MG63 (cell line): ENCODE measurements around the gene NDUFA12. TPM values are rescaled to one million over a fixed set of nuclear protein-coding genes. Genes with fewer than 3 reads are reported as not detected.

Experiments used
- DNase-seq: peaks from one replicate; pipeline ENCODE4 v3.0.0-alpha.2; 2020
- H3K27me3 ChIP-seq: fragments of 250-450 bp; sonication (Bioruptor Pico); 2 replicates; pipeline ENCODE4 v1.5.1; 2020; ENCODE audit warnings: mild to moderate bottlenecking, moderate library complexity
- H3K36me3 ChIP-seq: fragments of 250-450 bp; sonication (Bioruptor Pico); 2 replicates; pipeline ENCODE4 v1.5.1; 2020; ENCODE audit warnings: mild to moderate bottlenecking, moderate library complexity
- H3K4me3 ChIP-seq: fragments of 250-450 bp; sonication (Bioruptor Pico); 2 replicates; pipeline ENCODE4 v1.5.1; 2020; ENCODE audit warnings: mild to moderate bottlenecking, moderate library complexity
- H3K9me3 ChIP-seq: fragments of 250-450 bp; sonication (Bioruptor Pico); 2 replicates; pipeline ENCODE4 v1.5.1; 2020; ENCODE audit warnings: mild to moderate bottlenecking, moderate library complexity
- total RNA-seq: library from RNA; depleted of rRNA; stranded (reverse); fragments of >200 nt; shearing (Covaris generic); gene quantifications from 2 replicates; pipeline ENCODE4 v1.2.3, GENCODE V29; 2014; ENCODE audit warnings: low replicate concordance

The NDUFA12 gene
- total RNA-seq, 1 experiment from 2014 or later: 167 TPM

DNA sequence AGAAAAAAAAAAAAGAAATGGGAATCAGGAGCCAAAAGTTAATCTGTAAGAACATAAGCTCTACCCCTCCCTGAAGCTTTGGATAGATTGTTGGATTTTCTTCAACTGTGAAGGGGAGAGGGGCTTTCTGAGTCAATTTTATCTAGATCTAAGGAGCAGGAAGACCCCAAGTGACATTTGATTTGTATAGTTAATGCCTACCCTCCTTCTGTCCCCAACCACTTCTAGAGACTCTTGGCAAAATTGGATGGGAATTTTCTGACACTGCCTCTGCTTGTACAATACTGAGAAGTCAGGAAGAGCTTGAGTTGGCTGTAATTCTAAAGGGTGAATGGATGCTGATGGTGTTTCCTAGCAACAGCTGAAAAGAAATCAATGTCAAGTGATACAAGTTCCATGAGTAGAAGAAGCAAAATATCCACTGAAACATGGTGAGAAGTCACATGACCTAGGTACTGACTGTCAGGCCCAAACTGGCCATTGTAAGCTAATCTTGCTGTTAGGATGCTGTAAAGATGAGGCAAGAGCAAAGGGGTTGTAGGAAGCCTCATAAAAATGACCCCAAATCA, 42.2 kb downstream of the NDUFA12 start:
- H3K27me3 ChIP-seq: no peaks in the 10 kb centered on the region
- no peak overlapping the region for H3K4me3 ChIP-seq
- DNase-seq: no peak
- H3K36me3 ChIP-seq: no peaks in the 10 kb centered on the region
- H3K9me3 ChIP-seq: no peaks in the 10 kb centered on the region

DNA sequence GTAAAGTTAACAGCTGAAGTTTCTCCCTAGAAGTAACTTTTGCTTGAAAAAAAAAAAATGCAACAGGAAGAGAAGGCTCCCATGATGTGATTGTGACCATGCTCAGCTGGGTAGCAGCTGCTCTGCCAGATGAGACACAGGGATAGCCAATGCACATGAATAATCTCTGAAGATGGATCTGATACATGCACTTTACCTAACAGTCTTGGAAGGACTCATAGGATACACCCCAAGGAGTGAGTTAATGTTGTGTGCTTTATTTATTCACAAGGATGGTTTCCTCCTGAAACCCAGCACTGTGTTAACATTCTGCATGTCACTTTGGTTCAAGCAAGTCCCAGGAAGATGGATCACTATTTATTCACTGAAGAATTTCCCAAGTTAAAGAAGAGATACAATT, 46.5 kb downstream of the NDUFA12 start:
- no peak for DNase-seq
- Histone ChIP-seq H3K36me3 (no peaks in the 10 kb centered on the region), H3K9me3 (no peaks in the 10 kb centered on the region), H3K4me3 (no peak overlapping the region), H3K27me3 (no peaks in the 10 kb centered on the region)

DNA sequence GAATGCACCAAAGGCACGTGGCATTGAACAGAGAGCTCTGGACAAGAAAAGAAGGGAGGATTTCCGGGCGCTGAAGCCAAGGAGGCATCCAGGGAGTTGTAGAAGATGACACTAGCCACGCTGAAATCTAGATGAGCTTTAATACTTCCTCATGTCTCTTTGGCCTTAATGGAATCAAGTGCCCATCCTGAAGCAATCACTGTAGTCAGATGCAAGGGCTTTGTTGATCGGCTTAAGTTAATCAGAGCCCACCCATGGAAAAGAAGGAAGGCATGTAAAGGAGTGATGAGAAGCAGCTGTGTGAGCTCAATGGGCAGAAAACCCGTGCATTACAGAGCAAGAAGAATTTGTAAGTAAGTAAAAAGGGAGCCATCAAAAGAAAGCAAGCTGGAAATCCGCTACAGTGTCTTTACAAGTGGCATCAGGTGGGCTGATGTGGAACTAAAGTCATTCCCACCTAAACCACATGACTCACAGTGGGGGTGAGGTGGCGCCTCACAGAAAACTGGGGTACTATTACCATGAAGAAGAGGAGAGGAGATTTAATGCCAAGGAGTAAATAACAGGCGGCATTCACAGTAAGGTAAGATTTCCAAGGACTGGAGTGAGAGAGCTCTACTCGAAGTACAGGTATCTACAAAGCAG, 48.4 kb downstream of the NDUFA12 start:
- Histone ChIP-seq H3K36me3 (no peaks in the 10 kb centered on the region), H3K27me3 (no peaks in the 10 kb centered on the region), H3K9me3 (no peaks in the 10 kb centered on the region), H3K4me3 (no peak overlapping the region)
- no peak for DNase-seq

DNA sequence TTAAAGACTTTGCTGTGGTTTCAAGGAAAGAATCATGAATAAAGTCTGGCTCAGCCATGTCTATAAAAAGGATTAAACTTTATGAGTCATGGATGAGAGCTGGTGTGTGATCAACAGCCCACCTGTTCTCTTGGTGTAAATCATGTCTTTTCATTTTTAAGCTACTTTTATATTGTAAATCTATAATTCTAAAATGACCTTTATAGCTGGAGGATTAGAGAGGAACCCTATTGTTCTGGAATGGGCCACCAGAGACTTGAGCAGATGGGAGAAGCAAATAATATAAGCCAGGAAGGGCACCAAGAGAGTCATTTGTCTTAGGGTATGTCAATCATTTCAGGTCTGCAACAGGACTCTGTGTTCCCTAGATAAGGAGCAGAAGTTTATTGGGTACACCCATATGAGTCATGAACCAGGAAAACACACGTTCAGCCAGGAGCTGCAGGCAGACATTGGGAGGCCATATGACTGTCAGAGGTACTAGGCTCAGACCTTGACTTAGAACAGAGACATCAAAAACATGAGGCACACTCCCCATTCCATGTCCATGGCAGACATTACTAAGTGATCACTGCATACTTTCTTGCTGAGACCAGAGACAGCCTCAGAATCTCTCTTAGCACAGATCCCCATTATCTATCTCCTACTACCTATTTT, 49.3 kb downstream of the NDUFA12 start:
- Histone ChIP-seq H3K4me3 (no peak overlapping the region), H3K27me3 (no peaks in the 10 kb centered on the region), H3K36me3 (no peaks in the 10 kb centered on the region), H3K9me3 (no peaks in the 10 kb centered on the region)
- peak; percentile 7 for DNase-seq

DNA sequence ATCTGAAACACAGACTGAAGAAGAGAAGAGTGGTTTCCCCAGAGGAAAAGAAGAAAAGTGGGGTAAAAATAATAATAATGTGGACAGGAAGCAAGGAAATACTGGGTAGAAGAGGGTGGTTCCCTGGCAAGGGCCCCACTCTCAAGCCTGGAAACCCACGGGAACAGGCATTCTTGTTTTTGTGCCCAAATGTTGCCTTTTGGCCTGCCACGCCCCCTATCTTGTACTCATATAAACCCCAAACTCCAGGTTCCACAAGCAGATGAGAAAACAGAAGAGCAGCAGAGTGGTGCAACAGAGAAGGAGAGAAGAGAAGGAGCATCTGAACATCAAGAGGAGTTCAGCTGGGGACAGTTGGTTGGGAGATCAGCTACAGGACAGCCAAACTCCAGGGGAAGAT, 51.2 kb downstream of the NDUFA12 start:
- H3K4me3 ChIP-seq: no peak overlapping the region
- DNase-seq: no peak
- no peaks in the 10 kb centered on the region for H3K27me3 ChIP-seq
- no peaks in the 10 kb centered on the region for H3K9me3 ChIP-seq
- no peaks in the 10 kb centered on the region for H3K36me3 ChIP-seq

DNA sequence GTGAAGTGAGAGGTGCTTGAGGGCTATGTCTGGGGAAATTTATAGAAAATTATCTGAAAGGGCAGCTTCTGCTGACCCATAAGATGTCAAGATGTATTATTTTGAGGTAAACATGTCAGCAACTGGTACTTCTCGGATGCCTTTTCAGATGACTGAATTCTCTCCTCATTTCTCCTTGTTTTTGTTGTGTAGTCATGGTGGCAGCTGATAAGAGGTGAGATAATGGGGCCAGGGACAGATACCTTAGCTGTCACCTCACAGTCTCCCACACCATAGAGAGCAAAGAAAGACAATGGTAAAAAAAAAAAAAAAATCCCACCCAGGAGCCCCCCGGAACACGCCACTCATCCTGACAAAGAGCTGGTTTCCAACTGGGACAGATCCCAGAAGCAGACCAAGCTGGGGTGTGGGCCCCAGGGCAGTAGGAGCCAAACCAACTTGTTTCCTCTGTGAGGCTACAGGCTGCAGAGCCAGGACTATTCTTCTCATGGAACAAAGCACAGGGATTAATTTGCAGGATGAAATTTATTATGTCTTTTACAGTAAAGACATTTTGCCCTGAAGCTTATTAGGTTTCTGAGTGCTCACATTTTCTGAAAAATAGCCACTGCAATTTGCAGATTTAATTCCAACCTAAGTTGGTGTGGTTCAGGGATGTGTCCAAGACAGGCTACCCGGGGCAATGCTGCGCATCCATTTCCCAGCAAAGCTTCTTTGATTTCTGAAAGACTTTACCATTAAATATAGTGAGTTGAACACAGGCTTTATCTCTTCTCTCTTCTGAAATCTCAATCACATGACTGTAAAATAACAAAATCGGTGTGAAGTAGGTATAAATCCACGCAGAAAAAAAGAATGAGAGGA, 52.2 kb downstream of the NDUFA12 start:
- H3K36me3 ChIP-seq: no peaks in the 10 kb centered on the region
- H3K9me3 ChIP-seq: no peaks in the 10 kb centered on the region
- H3K4me3 ChIP-seq: no peak overlapping the region
- no peaks in the 10 kb centered on the region for H3K27me3 ChIP-seq
- no peak for DNase-seq

DNA sequence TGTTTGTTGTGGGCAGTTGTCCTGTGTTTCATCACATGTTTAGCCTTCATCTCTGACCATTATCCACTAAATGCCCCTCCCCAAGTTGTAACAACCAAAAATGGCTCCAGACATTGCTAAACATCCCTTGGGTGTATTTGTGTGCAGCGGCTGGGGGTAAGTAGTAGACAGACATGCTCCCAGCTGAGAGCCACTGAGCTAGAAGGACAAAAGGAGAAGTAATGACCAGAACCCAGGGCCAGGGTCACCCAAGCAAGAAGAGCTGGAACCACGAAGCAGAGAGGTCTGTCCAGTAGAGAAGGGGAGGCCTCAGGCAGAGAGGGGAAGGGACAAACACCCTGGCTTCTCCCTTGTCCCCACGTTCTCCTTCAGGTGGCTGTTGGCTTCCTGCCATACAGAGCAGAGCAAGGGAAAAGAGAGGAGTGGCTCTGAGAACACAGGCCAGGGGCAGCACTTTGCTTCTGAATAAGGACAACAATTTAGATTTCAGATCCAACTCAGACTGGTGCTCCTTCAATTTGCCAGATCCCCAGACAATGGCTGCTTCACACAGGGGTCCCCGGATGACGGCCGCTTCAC, 55.2 kb downstream of the NDUFA12 start:
- no peak for DNase-seq
- Histone ChIP-seq H3K4me3 (no peak overlapping the region), H3K36me3 (no peaks in the 10 kb centered on the region), H3K27me3 (no peaks in the 10 kb centered on the region), H3K9me3 (no peaks in the 10 kb centered on the region)

DNA sequence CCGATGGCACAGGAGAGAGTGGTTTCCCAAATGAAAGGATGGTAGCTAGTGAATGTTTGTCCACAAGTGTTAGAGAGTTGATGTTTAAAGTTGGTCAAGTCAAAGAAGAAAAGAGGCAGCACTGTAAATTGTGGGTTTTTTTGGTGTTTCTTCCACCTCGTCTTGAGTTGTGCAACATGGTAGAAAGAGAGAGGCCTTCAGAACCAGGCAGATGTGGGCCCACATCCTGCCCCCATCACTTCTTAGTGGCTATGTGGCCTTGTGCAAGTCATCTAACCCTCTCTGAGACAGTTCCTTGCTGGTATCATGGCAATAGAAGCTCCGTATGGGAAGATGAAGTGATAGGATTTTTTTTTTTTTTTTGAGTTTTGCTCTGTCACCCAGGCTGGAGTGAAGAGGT, 60.8 kb downstream of the NDUFA12 start:
- no peak for DNase-seq
- H3K4me3 ChIP-seq: no peak overlapping the region
- H3K36me3 ChIP-seq: no peaks in the 10 kb centered on the region
- H3K9me3 ChIP-seq: no peaks in the 10 kb centered on the region
- no peaks in the 10 kb centered on the region for H3K27me3 ChIP-seq

DNA sequence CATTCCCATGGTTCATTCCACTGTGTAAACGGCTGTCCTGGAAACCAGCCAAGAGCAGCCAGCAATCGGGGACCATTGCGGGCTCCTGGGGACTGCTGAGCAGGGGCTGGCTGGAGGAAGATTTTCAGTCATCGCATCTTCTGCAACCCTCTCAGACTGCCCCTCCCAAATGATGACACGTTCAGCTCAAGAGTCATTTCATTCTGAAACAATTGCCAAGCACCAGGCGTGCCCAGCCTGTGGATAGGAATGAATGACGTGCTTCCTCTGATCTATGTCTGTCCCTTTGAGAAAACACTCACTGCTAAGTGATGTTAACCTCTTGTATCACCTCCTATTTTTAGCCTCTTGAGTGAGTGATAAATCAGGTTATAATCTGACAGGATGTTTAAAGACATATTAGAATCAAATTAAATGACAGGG, 62.0 kb downstream of the NDUFA12 start:
- no peaks in the 10 kb centered on the region for H3K9me3 ChIP-seq
- DNase-seq: peak; percentile 84
- no peak overlapping the region for H3K4me3 ChIP-seq
- no peaks in the 10 kb centered on the region for H3K27me3 ChIP-seq
- H3K36me3 ChIP-seq: no peaks in the 10 kb centered on the region

DNA sequence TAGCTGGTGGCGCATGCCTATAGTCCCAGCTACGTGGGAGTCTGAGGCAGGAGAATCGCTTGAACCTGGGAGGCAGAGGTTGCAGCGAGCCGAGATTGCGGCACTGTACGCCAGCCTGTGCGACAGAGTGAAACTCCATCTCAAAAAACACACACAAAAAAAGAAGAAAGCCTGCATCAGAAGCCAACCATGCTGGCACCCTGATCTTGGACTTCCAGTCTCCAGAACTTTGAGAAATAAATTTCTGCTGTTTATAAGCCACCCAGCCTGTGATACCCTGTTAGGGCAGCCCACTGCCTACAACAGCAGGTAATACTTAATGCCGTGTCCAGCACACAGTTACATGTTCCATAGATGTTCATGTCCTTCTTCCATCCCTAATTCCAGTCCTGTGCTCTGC, 62.7 kb downstream of the NDUFA12 start:
- no peaks in the 10 kb centered on the region for H3K9me3 ChIP-seq
- no peak for DNase-seq
- no peaks in the 10 kb centered on the region for H3K27me3 ChIP-seq
- no peak overlapping the region for H3K4me3 ChIP-seq
- no peaks in the 10 kb centered on the region for H3K36me3 ChIP-seq

DNA sequence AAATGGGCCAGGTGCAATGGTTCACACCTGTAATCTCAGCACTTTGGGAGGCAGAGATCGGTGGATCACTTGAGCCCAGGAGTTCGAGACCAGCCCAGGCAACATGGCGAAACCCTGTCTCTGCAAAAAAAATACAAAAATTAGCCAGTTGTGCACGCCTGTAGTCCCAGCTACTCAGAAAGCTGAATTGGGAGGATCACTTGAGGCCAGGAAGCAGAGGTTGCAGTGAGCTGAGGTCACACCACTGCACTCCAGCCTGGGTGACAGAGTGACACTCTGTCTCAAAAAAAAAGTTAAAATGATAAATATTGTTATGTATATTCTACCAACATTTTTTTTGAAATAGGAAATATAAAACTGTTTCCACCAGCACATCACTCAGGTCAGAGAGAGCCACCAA, 64.9 kb downstream of the NDUFA12 start:
- Histone ChIP-seq H3K36me3 (no peaks in the 10 kb centered on the region), H3K4me3 (no peak overlapping the region), H3K27me3 (no peaks in the 10 kb centered on the region), H3K9me3 (no peaks in the 10 kb centered on the region)
- DNase-seq: no peak

DNA sequence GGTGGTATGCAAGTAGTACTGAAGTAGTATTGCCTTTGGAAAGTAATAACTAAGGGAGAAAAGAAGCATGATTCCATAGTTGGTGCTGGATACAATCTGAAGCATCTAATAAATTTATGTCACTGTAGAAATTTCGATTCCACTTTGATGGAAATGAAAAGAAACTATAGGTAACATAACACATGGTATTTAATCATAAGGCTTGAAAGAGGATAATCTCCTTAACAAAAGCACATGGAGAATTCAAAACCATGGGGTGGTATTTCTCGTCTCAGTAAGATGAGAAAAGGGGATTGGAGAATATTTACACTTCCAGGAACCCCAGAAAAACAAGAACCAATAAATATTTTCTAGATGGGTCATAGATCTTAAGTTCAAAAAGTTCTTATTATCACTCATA, 72.7 kb downstream of the NDUFA12 start:
- Histone ChIP-seq H3K9me3 (no peaks in the 10 kb centered on the region), H3K4me3 (no peak overlapping the region), H3K36me3 (no peaks in the 10 kb centered on the region), H3K27me3 (no peaks in the 10 kb centered on the region; the same call in 1 of the 2 replicates)
- no peak for DNase-seq

DNA sequence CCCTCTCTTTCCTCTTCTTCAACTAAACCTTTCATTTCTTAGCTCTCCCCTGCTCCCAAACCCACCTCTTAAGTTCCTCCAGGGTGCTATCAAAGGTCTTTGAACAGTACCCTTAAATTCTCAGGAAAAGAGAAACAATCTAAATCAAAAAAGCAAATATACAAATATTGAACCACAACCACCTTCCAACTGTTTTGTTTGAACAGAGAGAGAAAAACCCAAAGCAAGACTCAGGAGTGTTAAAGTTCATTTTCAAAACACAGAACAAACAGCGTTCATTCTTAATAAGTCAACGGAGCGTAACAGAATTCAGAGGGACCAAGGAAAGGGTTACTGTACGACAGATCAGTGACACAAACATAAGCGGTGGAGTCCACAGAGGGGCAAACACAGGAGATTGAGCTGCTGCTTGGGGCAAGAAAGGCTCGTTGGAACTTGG, 73.3 kb downstream of the NDUFA12 start:
- Histone ChIP-seq H3K27me3 (no peaks in the 10 kb centered on the region; the same call in 1 of the 2 replicates), H3K4me3 (no peak overlapping the region), H3K9me3 (no peaks in the 10 kb centered on the region), H3K36me3 (no peaks in the 10 kb centered on the region)
- DNase-seq: no peak

DNA sequence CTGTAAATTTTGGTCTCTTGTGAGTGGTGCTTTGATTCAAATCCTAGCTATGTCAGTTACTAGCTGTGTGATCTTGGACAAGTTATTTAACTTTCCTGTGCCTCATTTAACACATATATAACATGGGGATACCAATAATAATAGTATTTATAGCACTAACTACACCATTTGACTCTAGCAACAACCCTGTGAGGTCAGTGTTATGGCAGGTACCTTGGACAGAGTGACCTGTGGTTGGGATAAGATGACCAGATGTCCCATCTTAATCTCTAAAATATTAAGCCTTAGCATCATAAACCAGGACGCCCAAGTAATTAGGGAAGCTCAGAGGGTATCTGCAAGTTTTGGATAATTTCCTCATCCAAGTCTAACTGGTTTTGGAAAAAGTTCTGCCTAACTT, 73.7 kb downstream of the NDUFA12 start:
- H3K4me3 ChIP-seq: no peak overlapping the region
- H3K27me3 ChIP-seq: no peaks in the 10 kb centered on the region; the same call in 1 of the 2 replicates
- H3K9me3 ChIP-seq: no peaks in the 10 kb centered on the region
- no peak for DNase-seq
- H3K36me3 ChIP-seq: no peaks in the 10 kb centered on the region

DNA sequence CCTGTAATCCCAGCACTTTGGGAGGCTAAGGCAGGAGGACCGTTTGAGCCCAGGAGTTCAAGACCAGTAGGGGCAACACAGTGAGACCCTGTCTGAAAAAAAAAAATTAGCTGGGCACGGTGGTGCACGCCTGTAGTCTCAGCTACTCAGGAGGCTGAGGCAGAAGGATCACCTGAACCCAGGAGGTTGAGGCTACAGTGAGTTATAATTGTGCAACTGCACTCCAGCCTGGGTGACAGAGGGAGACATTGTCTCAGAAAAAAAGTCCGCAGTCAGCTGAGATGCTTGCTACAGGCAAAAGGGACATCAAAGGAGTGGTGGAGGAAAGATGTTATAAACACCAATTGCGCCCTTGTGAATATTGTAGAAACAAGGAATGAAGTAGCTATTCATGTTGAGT, 77.8 kb downstream of the NDUFA12 start:
- no peak for DNase-seq
- H3K36me3 ChIP-seq: no peaks in the 10 kb centered on the region
- H3K27me3 ChIP-seq: no peaks in the 10 kb centered on the region; the same call in 1 of the 2 replicates
- no peaks in the 10 kb centered on the region for H3K9me3 ChIP-seq
- H3K4me3 ChIP-seq: no peak overlapping the region

DNA sequence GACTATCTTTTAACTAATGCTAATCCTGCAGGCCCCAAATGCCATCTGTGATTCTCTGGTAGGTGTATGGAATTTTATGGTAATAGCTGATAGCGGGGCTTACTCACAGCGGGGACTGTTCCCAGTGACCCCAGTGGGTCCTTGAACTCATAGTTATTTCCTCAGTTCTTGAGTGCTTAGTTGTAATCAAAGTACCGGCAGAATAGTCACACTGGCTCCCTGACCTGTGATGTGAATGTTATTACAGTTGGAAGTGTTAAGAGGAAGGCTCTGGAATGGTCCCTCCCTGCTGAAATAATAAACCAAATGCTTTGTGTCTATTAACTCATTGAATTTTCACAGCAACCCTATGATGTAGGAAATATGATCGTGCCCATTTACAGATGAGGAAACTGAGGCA, 78.3 kb downstream of the NDUFA12 start:
- H3K27me3 ChIP-seq: no peaks in the 10 kb centered on the region; the same call in 1 of the 2 replicates
- DNase-seq: no peak
- no peaks in the 10 kb centered on the region for H3K9me3 ChIP-seq
- no peak overlapping the region for H3K4me3 ChIP-seq
- H3K36me3 ChIP-seq: no peaks in the 10 kb centered on the region

DNA sequence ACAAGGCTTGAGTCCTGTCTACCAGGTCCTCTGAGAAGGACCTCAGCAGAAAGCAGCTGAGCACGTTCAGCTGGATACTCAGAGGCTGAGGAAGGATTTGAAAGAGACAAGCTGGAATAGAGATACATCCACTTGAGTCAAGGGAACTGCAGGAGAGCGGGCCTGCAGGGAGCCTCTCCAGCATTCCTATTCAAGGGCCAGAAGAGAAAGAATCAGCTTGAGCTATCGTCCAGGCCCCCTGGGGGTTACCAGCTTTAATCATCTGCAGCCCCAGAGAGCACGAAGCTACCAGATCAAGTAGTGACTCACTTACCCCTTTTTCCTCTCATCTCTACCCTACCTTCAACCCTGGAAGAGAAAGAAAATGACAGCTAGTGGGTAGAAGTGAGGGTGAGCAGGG, 80.9 kb downstream of the NDUFA12 start:
- Histone ChIP-seq H3K27me3 (no peaks in the 10 kb centered on the region), H3K4me3 (no peak overlapping the region), H3K36me3 (no peaks in the 10 kb centered on the region), H3K9me3 (no peaks in the 10 kb centered on the region)
- DNase-seq: no peak
